ENCODE data around the gene FTL. TPM values are rescaled to one million over a fixed set of nuclear protein-coding genes. Genes with fewer than 3 reads are reported as not detected.

Gene FTL
- total and polyA plus RNA-seq, 2 donors from 2014 or later: 1,841 to 17,016 TPM

DNA sequence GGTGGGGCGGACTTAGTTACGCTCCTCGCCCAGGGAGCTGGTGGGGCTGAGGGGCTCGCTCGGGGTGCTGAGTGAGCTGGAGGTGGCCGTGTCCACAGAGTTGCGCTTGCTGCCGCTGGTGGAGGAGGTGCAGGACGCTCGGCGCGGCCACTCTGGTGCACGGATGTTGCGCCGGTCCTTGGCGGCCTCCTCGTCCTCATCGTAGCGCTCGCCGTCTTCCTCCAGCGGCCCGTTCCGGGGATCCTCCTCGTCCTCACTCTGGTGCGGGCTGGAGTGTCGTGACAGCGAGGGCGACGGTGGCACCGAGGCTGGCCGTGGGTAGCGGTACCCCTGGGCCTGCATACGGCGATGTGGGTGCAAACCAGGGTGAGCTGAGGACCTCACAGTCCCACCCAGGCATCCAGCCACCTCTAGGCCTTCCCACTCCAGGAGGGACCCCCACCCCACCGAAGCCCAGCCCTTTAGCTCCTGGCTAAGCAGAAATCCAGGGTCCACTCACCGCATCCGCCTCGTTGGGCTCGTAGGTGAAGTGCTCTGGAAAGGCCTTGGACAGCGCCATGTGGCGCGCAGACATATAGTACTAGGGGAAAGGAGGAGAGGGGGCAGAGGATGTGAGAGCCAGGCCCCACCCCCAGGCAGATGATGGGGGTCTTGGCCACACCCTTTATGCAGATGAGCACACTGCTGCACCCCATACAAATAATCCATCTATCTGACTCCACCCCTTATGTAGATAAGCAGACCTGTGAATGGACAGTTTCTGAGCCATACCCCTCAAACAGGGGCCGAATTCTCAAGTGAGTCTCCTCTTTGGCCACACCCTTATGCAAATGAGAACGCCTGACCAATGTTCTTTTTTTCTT, 4.4 kb downstream of the FTL start:
- Histone ChIP-seq H3K36me3 (ENCODE audit: control insufficient read depth in 2 of 3, insufficient read depth in 3 of 3, low read length in 3 of 3) (peaks cover 3 to 55% (median 10%) of the 10 kb centered on the region in 3 donors), H3K27ac (ENCODE audit: low read depth in 2 of 2, low read length in 2 of 2) (no peak overlapping the region), H3K4me1 (ENCODE audit: control insufficient read depth in 2 of 3, insufficient read depth in 2 of 3, low read depth in 1 of 3, low read length in 3 of 3) (peaks cover 0 to 13% (median 8%) of the 10 kb centered on the region in 3 donors), H3K4me3 (ENCODE audit: low read length in 3 of 3) (no peak overlapping the region), H3K9ac (ENCODE audit: low read length in 3 of 3) (no peak overlapping the region), H3K9me3 (ENCODE audit: control insufficient read depth in 2 of 3, insufficient read depth in 1 of 3, low read length in 3 of 3) (no peaks in the 10 kb centered on the region), H3K27me3 (ENCODE audit: control insufficient read depth, insufficient read depth, low read length) (no peaks in the 10 kb centered on the region)
- TF ChIP-seq, protein P1, sequence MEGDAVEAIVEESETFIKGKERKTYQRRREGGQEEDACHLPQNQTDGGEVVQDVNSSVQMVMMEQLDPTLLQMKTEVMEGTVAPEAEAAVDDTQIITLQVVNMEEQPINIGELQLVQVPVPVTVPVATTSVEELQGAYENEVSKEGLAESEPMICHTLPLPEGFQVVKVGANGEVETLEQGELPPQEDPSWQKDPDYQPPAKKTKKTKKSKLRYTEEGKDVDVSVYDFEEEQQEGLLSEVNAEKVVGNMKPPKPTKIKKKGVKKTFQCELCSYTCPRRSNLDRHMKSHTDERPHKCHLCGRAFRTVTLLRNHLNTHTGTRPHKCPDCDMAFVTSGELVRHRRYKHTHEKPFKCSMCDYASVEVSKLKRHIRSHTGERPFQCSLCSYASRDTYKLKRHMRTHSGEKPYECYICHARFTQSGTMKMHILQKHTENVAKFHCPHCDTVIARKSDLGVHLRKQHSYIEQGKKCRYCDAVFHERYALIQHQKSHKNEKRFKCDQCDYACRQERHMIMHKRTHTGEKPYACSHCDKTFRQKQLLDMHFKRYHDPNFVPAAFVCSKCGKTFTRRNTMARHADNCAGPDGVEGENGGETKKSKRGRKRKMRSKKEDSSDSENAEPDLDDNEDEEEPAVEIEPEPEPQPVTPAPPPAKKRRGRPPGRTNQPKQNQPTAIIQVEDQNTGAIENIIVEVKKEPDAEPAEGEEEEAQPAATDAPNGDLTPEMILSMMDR (IDR thresholded peaks at IDR 0.05; ENCODE audit: borderline replicate concordance, extremely low read depth, insufficient read depth): no peak
- peak in 1 of 5 donors; percentile 82 for DNase-seq
- intact Hi-C loops (cut with DNase I): loop anchor here (10.0 kb wide), 1 partner anchor 175 kb away; no protein-coding TSS in a partner anchor
- no peak for FAIRE-seq

DNA sequence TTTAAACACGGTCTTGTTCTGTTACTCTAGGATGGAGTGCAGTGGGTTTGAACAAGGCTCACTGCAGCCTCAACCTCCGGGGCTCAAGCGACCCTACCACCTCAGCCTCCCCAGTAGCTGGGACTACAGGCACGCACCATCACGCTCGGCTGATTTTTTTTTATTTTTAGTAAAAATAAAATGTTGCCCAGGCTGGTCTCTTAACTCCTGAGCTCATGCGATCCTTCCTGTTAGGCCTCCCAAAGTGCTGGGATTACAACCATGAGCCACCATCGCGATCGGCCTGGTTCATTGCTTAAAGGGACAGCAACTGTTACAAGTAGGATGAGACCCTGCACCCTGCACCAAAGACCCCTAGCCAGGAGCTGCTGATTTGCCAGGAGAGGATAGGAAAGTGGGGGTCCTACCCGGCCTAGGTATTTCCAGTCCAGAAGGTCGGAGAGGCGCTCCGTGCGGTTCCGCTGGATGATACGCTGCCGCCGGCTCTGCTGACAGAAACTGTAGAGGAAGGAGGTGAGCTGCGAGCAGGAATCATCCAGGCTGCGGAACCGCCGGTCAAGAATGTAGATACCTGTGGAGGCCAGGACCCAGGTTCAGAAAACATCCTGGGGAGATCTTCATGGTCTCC, 5.1 kb downstream of the FTL start:
- Histone ChIP-seq H3K27me3 (ENCODE audit: control insufficient read depth, insufficient read depth, low read length) (no peaks in the 10 kb centered on the region), H3K36me3 (ENCODE audit: control insufficient read depth in 2 of 3, insufficient read depth in 3 of 3, low read length in 3 of 3) (peaks cover 3 to 56% (median 10%) of the 10 kb centered on the region in 3 donors), H3K9me3 (ENCODE audit: control insufficient read depth in 2 of 3, insufficient read depth in 1 of 3, low read length in 3 of 3) (no peaks in the 10 kb centered on the region), H3K4me3 (ENCODE audit: low read length in 3 of 3) (no peak overlapping the region), H3K27ac (ENCODE audit: low read depth in 2 of 2, low read length in 2 of 2) (no peak overlapping the region), H3K9ac (ENCODE audit: low read length in 3 of 3) (no peak overlapping the region), H3K4me1 (ENCODE audit: control insufficient read depth in 2 of 3, insufficient read depth in 2 of 3, low read depth in 1 of 3, low read length in 3 of 3) (peaks cover 0 to 10% (median 7%) of the 10 kb centered on the region in 3 donors)
- TF ChIP-seq, protein P1 (IDR thresholded peaks at IDR 0.05; ENCODE audit: borderline replicate concordance, extremely low read depth, insufficient read depth): no peak
- intact Hi-C loops (cut with DNase I): loop anchor here (10.0 kb wide), 1 partner anchor 175 kb away; no protein-coding TSS in a partner anchor
- DNase-seq (no peak), FAIRE-seq (no peak)

DNA sequence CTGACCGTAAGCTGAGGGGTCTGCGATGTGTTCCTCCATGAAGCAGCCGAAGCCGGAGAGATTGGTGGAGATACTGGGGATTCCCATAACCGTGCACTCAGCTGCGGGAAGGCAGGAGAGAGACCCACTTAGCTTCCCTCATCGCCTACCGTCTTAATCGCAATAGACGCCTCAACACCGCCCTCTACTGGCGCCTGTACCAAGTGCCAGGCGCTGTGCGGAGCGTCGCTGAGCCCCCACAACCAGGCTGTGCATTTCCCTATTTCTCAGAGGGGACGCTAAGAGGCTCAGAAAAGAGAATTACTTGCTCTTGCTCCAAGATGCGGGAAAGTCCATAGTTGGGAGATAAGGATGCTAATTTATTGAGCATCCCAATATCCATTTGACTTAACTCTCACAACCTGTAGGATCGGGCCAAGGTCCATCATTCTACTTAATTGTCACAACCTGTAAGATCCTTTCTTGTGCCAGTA, 5.8 kb downstream of the FTL start:
- intact Hi-C loops (cut with DNase I): loop anchor here (10.0 kb wide), 1 partner anchor 176 kb away; no protein-coding TSS in a partner anchor
- no peaks in the 10 kb centered on the region for H3K9me3 ChIP-seq (ENCODE audit: control insufficient read depth in 2 of 3, insufficient read depth in 1 of 3, low read length in 3 of 3)
- TF ChIP-seq, protein P1 (IDR thresholded peaks at IDR 0.05; ENCODE audit: borderline replicate concordance, extremely low read depth, insufficient read depth): peak; percentile 88
- no peak overlapping the region for H3K4me3 ChIP-seq (ENCODE audit: low read length in 3 of 3)
- peaks cover 0 to 10% (median 7%) of the 10 kb centered on the region in 3 donors for H3K4me1 ChIP-seq (ENCODE audit: control insufficient read depth in 2 of 3, insufficient read depth in 2 of 3, low read depth in 1 of 3, low read length in 3 of 3)
- no peaks in the 10 kb centered on the region for H3K27me3 ChIP-seq (ENCODE audit: control insufficient read depth, insufficient read depth, low read length)
- no peak overlapping the region for H3K9ac ChIP-seq (ENCODE audit: low read length in 3 of 3)
- no peak overlapping the region for H3K27ac ChIP-seq (ENCODE audit: low read depth in 2 of 2, low read length in 2 of 2)
- peaks cover 3 to 52% (median 10%) of the 10 kb centered on the region in 3 donors for H3K36me3 ChIP-seq (ENCODE audit: control insufficient read depth in 2 of 3, insufficient read depth in 3 of 3, low read length in 3 of 3)
- peak; percentile 84 to 92 (median 88) for DNase-seq
- FAIRE-seq: no peak
